ENCODE measurements around the gene MAP3K19. TPM values are rescaled to one million over a fixed set of nuclear protein-coding genes. Genes with fewer than 3 reads are reported as not detected.

Gene MAP3K19
- total and polyA plus RNA-seq, 2 of the 8 experiments (the other 6 are each of a cell fraction or from before 2014, with no cell fraction given), result not detected

DNA sequence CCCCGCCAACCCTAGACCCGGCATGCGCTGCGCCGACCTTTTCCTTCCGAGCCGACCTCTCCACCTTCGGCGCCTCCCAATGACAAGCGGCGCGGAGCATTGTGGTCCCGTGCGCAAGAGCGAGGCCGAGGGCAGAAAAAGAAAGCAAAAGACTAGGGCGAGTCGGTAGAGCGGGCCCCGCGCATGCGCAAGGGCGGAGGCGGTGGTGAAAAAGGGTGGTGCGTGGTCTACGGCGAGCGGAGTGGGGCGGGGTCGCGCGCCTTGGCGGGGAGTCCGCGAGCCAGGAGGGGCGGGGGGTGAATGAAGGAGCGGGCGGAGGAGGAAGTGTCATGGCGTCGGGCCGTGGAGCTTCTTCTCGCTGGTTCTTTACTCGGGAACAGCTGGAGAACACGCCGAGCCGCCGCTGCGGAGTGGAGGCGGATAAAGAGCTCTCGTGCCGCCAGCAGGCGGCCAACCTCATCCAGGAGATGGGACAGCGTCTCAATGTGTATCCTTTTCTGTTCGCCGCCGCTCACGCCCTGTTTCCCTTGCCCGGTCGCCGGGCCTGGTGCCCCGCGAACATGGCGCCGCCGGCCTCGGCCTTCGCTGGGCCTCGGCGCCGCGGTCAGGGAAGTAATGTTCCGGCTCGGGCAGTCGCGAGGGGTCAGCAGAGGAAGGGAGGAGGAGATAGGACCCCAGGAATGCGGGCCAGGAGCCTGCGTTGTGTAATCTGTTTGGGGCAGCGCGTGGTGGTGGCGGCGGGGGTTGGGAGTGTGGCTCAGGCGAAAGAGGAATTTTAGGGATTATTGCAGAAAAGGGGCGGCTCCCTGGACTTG, 128.5 kb downstream of the MAP3K19 start, which contains the start of gene CCNT2 (continued):
- TF ChIP-seq, protein P1, sequence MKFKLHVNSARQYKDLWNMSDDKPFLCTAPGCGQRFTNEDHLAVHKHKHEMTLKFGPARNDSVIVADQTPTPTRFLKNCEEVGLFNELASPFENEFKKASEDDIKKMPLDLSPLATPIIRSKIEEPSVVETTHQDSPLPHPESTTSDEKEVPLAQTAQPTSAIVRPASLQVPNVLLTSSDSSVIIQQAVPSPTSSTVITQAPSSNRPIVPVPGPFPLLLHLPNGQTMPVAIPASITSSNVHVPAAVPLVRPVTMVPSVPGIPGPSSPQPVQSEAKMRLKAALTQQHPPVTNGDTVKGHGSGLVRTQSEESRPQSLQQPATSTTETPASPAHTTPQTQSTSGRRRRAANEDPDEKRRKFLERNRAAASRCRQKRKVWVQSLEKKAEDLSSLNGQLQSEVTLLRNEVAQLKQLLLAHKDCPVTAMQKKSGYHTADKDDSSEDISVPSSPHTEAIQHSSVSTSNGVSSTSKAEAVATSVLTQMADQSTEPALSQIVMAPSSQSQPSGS (IDR thresholded peaks at IDR 0.05; ENCODE audit: low read length), result no peak
- TF ChIP-seq CTBP2 (IDR thresholded peaks at IDR 0.05; ENCODE audit: borderline replicate concordance, insufficient read depth, insufficient read length, low read length) (no peak), GTF2F1 (IDR thresholded peaks at IDR 0.05; ENCODE audit: borderline replicate concordance, low read depth, low read length) (no peak), CEBPB (IDR thresholded peaks at IDR 0.05; ENCODE audit: low read depth, low read length) (peak; percentile 71), POLR2A (IDR thresholded peaks at IDR 0.05; ENCODE audit: control extremely low read depth in 1 of 2, low read depth in 2 of 2, low read length in 2 of 2) (peak; percentile 53 to 81), RXRA (IDR thresholded peaks at IDR 0.05; ENCODE audit: insufficient read depth, low read depth, low read length) (no peak), TEAD4 (IDR thresholded peaks at IDR 0.05; ENCODE audit: low read depth, low read length) (0 out of 2 replicates have a peak, but pooled peaks have one; percentile 34), NRF1 (IDR thresholded peaks at IDR 0.05; ENCODE audit: low read depth, low read length) (peak; percentile 96)

Measured in H1 (cell line).